Vagina (tissue), 2 donors: Measurements from ENCODE around the gene CERT1. TPM values are rescaled to one million over a fixed set of nuclear protein-coding genes. Genes with fewer than 3 reads are reported as not detected.
"Not testable (repeated sequence)": the region's sequence is repeated elsewhere in the genome, so short reads cannot be mapped to it uniquely, and the experiment has no call there.

ENCODE experiments used
- DNase-seq, 2 donors: peaks; one replicate each; pipeline ENCODE4 v3.0.0-alpha.2; 2017; ENCODE audit errors: extremely low spot score in 2 of 2
- H3K27ac ChIP-seq: fragments of 200-600 bp; sonication (generic); one replicate; pipeline ENCODE4 v1.5.1; 2019
- H3K27me3 ChIP-seq: fragments of 200-600 bp; sonication (generic); one replicate; pipeline ENCODE4 v1.5.1; 2019
- H3K36me3 ChIP-seq, 2 donors: fragments of 200-600 bp; sonication (generic); one replicate each; pipeline ENCODE4 v1.5.1; 2017 to 2019
- H3K4me1 ChIP-seq: fragments of 200-600 bp; sonication (generic); one replicate; pipeline ENCODE4 v1.5.1; 2019
- H3K4me3 ChIP-seq, 2 donors: fragments of 200-600 bp; sonication (generic); 1 replicate in 1 of 2; 2 replicates in 1 of 2; pipeline ENCODE4 v1.5.1; 2016 to 2019
- H3K9me3 ChIP-seq: fragments of 200-600 bp; sonication (generic); one replicate; pipeline ENCODE4 v1.5.1; 2019
- CTCF ChIP-seq, 3 experiments: fragments of 450-650 bp in 2 of 3; fragments of 200-600 bp in 1 of 3; sonication (generic) in 1 of 3; IDR thresholded peaks; one replicate each; pipeline ENCODE4 v1.5.1; 2017 to 2019; ENCODE audit warnings: antibody characterized with exemption in 3 of 3, mild to moderate bottlenecking in 2 of 3, moderate library complexity in 2 of 3
- POLR2A ChIP-seq, 2 donors: fragments of 450-650 bp; IDR thresholded peaks; one replicate each; pipeline ENCODE4 v1.6.1; 2017; ENCODE audit warnings: antibody characterized with exemption in 2 of 2, mild to moderate bottlenecking in 2 of 2, moderate library complexity in 2 of 2
- POLR2AphosphoS5 ChIP-seq, 2 donors: sonication (generic); formaldehyde crosslinking; IDR thresholded peaks; one replicate each; pipeline ENCODE4 v1.9.0; 2017; ENCODE audit warnings: antibody characterized with exemption in 2 of 2, mild to moderate bottlenecking in 2 of 2, low read depth in 1 of 2; ENCODE audit not compliant: insufficient read depth in 1 of 2
- intact Hi-C: fragments of 100-400 bp; cut with DNase I; formaldehyde crosslinking; loops from one replicate; pipeline ENCODE4 v1.15.1; 2023
- total RNA-seq: library from RNA; depleted of rRNA; stranded (reverse); fragments of >200 nt; gene quantifications from one replicate; pipeline ENCODE4 v1.2.3, GENCODE V29; 2016

The CERT1 gene
- total RNA-seq, 1 donor from 2014 or later = 44.2 TPM

GRCh38 chr5:75534734-75535133 is 23.3 kb upstream of the CERT1 start:
- Histone ChIP-seq H3K4me3 (no peak overlapping the region), H3K9me3 (no peaks in the 10 kb centered on the region), H3K4me1 (peaks cover 13% of the 10 kb centered on the region), H3K36me3 (no peaks in the 10 kb centered on the region), H3K27ac (no peak overlapping the region), H3K27me3 (no peaks in the 10 kb centered on the region)
- no peak for DNase-seq
- TF ChIP-seq POLR2A (IDR thresholded peaks at IDR 0.05) (no peak), CTCF (IDR thresholded peaks at IDR 0.05) (no peak), POLR2AphosphoS5 (IDR thresholded peaks at IDR 0.05; ENCODE audit: insufficient read depth in 1 of 2, low read depth in 1 of 2) (no peak)
- intact Hi-C loops = no loop called here

- intact Hi-C loops, H3K4me3 ChIP-seq, H3K36me3 ChIP-seq, H3K27me3 ChIP-seq, DNase-seq, H3K9me3 ChIP-seq, H3K27ac ChIP-seq: not testable (repeated sequence)
- H3K4me1 ChIP-seq = peaks cover 13% of the 10 kb centered on the region
Observed at GRCh38 chr5:75533716-75534115, 22.3 kb upstream of the CERT1 start.

GRCh38 chr5:75532190-75532589 is 20.8 kb upstream of the CERT1 start:
- intact Hi-C loops = no loop called here
- Histone ChIP-seq H3K36me3 (no peaks in the 10 kb centered on the region), H3K4me3 (no peak overlapping the region), H3K27me3 (no peaks in the 10 kb centered on the region), H3K9me3 (no peaks in the 10 kb centered on the region), H3K4me1 (peaks cover 12% of the 10 kb centered on the region), H3K27ac (no peak overlapping the region)
- TF ChIP-seq POLR2A (IDR thresholded peaks at IDR 0.05) (no peak), CTCF (IDR thresholded peaks at IDR 0.05) (no peak), POLR2AphosphoS5 (IDR thresholded peaks at IDR 0.05; ENCODE audit: insufficient read depth in 1 of 2, low read depth in 1 of 2) (no peak)
- no peak for DNase-seq

GRCh38 chr5:75529185-75529584 is 17.8 kb upstream of the CERT1 start:
- intact Hi-C loops = no loop called here
- Histone ChIP-seq H3K9me3 (no peaks in the 10 kb centered on the region), H3K36me3 (no peaks in the 10 kb centered on the region), H3K4me3 (no peak overlapping the region), H3K27ac (no peak overlapping the region), H3K27me3 (no peaks in the 10 kb centered on the region), H3K4me1 (peaks cover under 1% of the 10 kb centered on the region)
- TF ChIP-seq POLR2AphosphoS5 (IDR thresholded peaks at IDR 0.05; ENCODE audit: insufficient read depth in 1 of 2, low read depth in 1 of 2) = no peak
- no peak for TF ChIP-seq CTCF (IDR thresholded peaks at IDR 0.05)
- no peak for TF ChIP-seq POLR2A (IDR thresholded peaks at IDR 0.05)
- DNase-seq = no peak

- H3K4me3 ChIP-seq = no peak overlapping the region
- peaks cover 11% of the 10 kb centered on the region for H3K4me1 ChIP-seq
- H3K27ac ChIP-seq = no peak overlapping the region
- H3K36me3 ChIP-seq = no peaks in the 10 kb centered on the region
- DNase-seq = no peak
- intact Hi-C loops = no loop called here
- no peaks in the 10 kb centered on the region for H3K27me3 ChIP-seq
- H3K9me3 ChIP-seq = no peaks in the 10 kb centered on the region
- TF ChIP-seq POLR2A (IDR thresholded peaks at IDR 0.05) (no peak), POLR2AphosphoS5 (IDR thresholded peaks at IDR 0.05; ENCODE audit: insufficient read depth in 1 of 2, low read depth in 1 of 2) (no peak), CTCF (IDR thresholded peaks at IDR 0.05) (no peak)
Observed at GRCh38 chr5:75526070-75526469, 14.6 kb upstream of the CERT1 start.

- H3K27ac ChIP-seq = no peak overlapping the region
- intact Hi-C loops = no loop called here
- no peaks in the 10 kb centered on the region for H3K9me3 ChIP-seq
- H3K4me1 ChIP-seq = peaks cover 11% of the 10 kb centered on the region
- no peak overlapping the region for H3K4me3 ChIP-seq
- no peak for DNase-seq
- TF ChIP-seq CTCF (IDR thresholded peaks at IDR 0.05) = no peak
- TF ChIP-seq POLR2A (IDR thresholded peaks at IDR 0.05) = no peak
- TF ChIP-seq POLR2AphosphoS5 (IDR thresholded peaks at IDR 0.05; ENCODE audit: insufficient read depth in 1 of 2, low read depth in 1 of 2) = no peak
- no peaks in the 10 kb centered on the region for H3K27me3 ChIP-seq
- peaks cover 0 to 6% of the 10 kb centered on the region in 2 donors for H3K36me3 ChIP-seq
Observed at GRCh38 chr5:75525344-75525743, 13.9 kb upstream of the CERT1 start.
